Upper lobe of left lung (tissue), 6 donors: ENCODE measurements around the gene PRKCH. TPM values are rescaled to one million over a fixed set of nuclear protein-coding genes. Genes with fewer than 3 reads are reported as not detected.
"Not testable (repeated sequence)": the region's sequence is repeated elsewhere in the genome, so short reads cannot be mapped to it uniquely, and the experiment has no call there.

ENCODE experiments used
- ATAC-seq, 2 donors: fragments of 200-7000 bp; cut with Tn5 transposase; one replicate each; pipeline ENCODE4 v1.9.1; 2022; ENCODE audit warnings: mild to moderate bottlenecking in 2 of 2, moderate library complexity in 2 of 2; ENCODE audit not compliant: low FRiP score in 2 of 2
- DNase-seq, 2 donors: peaks; one replicate each; pipeline ENCODE4 v3.0.0-alpha.2; 2019 to 2020
- H3K27ac ChIP-seq, 4 donors: fragments of 200-600 bp; sonication (generic); one replicate each; pipeline ENCODE4 v1.5.1; 2016 to 2019
- H3K27me3 ChIP-seq, 4 donors: fragments of 200-600 bp; sonication (generic); one replicate each; pipeline ENCODE4 v1.5.1; 2017 to 2019
- H3K36me3 ChIP-seq, 4 donors: fragments of 200-600 bp; sonication (generic); one replicate each; pipeline ENCODE4 v1.5.1; 2016 to 2019
- H3K4me1 ChIP-seq, 4 donors: fragments of 200-600 bp; sonication (generic); one replicate each; pipeline ENCODE4 v1.5.1; 2018 to 2019
- H3K4me3 ChIP-seq, 4 donors: fragments of 200-600 bp; sonication (generic); one replicate each; pipeline ENCODE4 v1.5.1; 2017 to 2019; ENCODE audit warnings: mild to moderate bottlenecking in 2 of 4, moderate library complexity in 1 of 4
- H3K9me3 ChIP-seq, 4 donors: fragments of 200-600 bp; sonication (generic); one replicate each; pipeline ENCODE4 v1.5.1; 2018 to 2019
- EP300 ChIP-seq, 4 donors: sonication (generic); formaldehyde crosslinking; IDR thresholded peaks; one replicate each; pipeline ENCODE4 v1.5.1; 2017; ENCODE audit warnings: antibody characterized with exemption in 4 of 4, control low read depth in 2 of 4
- POLR2A ChIP-seq, 4 donors: fragments of 450-650 bp; IDR thresholded peaks; one replicate each; pipeline ENCODE4 v1.5.1; 2016 to 2017; ENCODE audit warnings: antibody characterized with exemption in 4 of 4, mild to moderate bottlenecking in 2 of 4
- POLR2AphosphoS5 ChIP-seq, 2 donors: sonication (generic); formaldehyde crosslinking; IDR thresholded peaks; one replicate each; pipeline ENCODE4 v1.5.1; 2017; ENCODE audit warnings: antibody characterized with exemption in 2 of 2
- WGBS, 2 donors: methylation state at CpG; one replicate each; pipeline ENCODE4 v1.1.5; 2017 to 2018; 5-methylcytosine and 5-hydroxymethylcytosine counted together
- total RNA-seq, 6 donors: library from RNA; depleted of rRNA in 4 of 6; stranded (reverse); fragments of >200 nt in 4 of 6; gene quantifications; one replicate each; pipeline versions ENCODE4 v1.1.0 to v1.2.1, GENCODE V29; 2016 to 2021
- TF ChIP-seq, protein P1 (sequence below), 6 experiments: fragments of 450-650 bp in 4 of 6; fragments of 200-600 bp in 2 of 6; sonication (generic) in 2 of 6; IDR thresholded peaks; one replicate each; pipeline ENCODE4 v1.5.1; 2016 to 2019; ENCODE audit warnings: antibody characterized with exemption in 6 of 6
- donor health status: DM: no; HTN: no; CAD: no; lungs with moderate emphysema.
- donor health status: DM: no; HTN: yes; CAD: no; lungs with severe emphysema.

PRKCH gene
- total RNA-seq, 6 donors from 2014 or later, result 54.0 to 102 (median 76.6) TPM

DNA sequence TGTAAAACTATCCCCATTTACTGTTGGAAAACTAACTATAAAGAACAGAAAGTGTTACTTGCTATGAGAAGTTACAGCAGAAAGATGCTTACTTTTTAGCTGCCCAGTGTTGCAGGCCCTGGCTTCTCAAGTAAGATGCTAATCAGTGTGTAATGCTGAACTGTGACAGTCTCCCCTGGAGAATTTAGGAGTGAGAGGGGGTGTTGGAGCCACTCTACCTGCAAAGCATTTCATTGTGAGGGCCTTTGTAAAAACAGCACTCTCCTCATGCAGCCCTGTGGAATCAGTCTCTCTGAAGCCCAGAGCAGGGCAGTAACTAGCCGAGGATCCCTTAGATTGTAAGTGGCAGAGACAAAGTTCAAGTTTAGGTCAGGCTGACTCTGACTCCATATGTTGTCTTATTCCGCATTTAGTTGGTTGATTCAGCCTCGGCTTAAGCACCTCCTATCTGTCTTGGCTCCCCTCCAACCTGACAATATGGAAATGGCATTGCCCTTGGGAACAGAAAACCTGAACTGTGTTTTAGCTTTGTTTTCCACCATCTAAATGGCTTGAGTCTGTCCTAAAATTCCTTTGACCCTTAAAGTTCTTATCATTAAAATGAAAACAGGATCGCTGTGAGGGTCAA lies 141.3 kb downstream of the PRKCH start:
- Histone ChIP-seq H3K36me3 (peaks cover under 1 to 31% (median 14%) of the 10 kb centered on the region in 4 donors), H3K27ac (peak overlapping the region in 1 of 4 donors; percentile 32), H3K4me3 (no peak overlapping the region), H3K9me3 (no peaks in the 10 kb centered on the region), H3K27me3 (no peaks in the 10 kb centered on the region), H3K4me1 (peaks cover 27 to 37% (median 29%) of the 10 kb centered on the region in 4 donors)
- DNase-seq, result no peak
- 72 to 80% methylated on average over 4 of the region's 4 CpGs for WGBS, 2 donors
- ATAC-seq, result no peak
- TF ChIP-seq POLR2AphosphoS5 (IDR thresholded peaks at IDR 0.05), result no peak
- no peak for TF ChIP-seq EP300 (IDR thresholded peaks at IDR 0.05)

DNA sequence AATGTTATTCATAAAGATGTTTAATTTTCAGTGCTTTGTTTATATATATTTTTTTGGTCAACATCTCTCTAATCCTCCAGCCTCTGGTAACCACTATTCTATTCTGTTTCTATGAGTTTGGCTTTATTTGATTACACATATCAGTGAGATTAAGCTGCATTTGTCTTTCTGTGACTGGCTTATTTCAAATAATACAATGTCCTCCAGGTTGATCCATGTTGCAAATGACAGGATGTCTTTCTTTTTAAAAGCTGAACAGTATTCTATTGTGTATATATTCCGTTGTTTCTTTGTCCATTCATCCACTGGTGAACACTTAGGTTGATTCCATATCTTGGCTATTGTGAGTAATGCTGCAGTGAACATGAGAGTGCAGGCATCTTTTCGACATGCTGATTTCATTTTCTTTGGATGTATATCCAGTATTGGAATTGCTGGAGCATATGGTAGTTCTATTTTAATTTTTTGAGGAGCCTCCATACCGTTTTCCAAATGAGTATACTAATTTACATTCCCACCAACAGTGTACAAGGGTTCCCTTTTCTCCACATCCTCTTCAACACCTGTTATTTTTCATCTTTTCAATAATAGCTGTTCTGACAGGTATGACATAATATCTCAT lies 142.4 kb downstream of the PRKCH start:
- Histone ChIP-seq H3K27ac (no peak overlapping the region), H3K4me1 (peaks cover 29 to 42% (median 32%) of the 10 kb centered on the region in 4 donors), H3K27me3 (no peaks in the 10 kb centered on the region), H3K9me3 (no peaks in the 10 kb centered on the region), H3K4me3 (no peak overlapping the region), H3K36me3 (peaks cover 0 to 20% (median 4%) of the 10 kb centered on the region in 4 donors)
- TF ChIP-seq POLR2AphosphoS5 (IDR thresholded peaks at IDR 0.05), result no peak
- TF ChIP-seq, protein P1, sequence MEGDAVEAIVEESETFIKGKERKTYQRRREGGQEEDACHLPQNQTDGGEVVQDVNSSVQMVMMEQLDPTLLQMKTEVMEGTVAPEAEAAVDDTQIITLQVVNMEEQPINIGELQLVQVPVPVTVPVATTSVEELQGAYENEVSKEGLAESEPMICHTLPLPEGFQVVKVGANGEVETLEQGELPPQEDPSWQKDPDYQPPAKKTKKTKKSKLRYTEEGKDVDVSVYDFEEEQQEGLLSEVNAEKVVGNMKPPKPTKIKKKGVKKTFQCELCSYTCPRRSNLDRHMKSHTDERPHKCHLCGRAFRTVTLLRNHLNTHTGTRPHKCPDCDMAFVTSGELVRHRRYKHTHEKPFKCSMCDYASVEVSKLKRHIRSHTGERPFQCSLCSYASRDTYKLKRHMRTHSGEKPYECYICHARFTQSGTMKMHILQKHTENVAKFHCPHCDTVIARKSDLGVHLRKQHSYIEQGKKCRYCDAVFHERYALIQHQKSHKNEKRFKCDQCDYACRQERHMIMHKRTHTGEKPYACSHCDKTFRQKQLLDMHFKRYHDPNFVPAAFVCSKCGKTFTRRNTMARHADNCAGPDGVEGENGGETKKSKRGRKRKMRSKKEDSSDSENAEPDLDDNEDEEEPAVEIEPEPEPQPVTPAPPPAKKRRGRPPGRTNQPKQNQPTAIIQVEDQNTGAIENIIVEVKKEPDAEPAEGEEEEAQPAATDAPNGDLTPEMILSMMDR (IDR thresholded peaks at IDR 0.05), result no peak
- no peak for TF ChIP-seq POLR2A (IDR thresholded peaks at IDR 0.05)
- no peak for TF ChIP-seq EP300 (IDR thresholded peaks at IDR 0.05)
- DNase-seq, result no peak
- no peak for ATAC-seq
- WGBS, 2 donors, result 85 to 89% methylated on average over 3 of the region's 3 CpGs

DNA sequence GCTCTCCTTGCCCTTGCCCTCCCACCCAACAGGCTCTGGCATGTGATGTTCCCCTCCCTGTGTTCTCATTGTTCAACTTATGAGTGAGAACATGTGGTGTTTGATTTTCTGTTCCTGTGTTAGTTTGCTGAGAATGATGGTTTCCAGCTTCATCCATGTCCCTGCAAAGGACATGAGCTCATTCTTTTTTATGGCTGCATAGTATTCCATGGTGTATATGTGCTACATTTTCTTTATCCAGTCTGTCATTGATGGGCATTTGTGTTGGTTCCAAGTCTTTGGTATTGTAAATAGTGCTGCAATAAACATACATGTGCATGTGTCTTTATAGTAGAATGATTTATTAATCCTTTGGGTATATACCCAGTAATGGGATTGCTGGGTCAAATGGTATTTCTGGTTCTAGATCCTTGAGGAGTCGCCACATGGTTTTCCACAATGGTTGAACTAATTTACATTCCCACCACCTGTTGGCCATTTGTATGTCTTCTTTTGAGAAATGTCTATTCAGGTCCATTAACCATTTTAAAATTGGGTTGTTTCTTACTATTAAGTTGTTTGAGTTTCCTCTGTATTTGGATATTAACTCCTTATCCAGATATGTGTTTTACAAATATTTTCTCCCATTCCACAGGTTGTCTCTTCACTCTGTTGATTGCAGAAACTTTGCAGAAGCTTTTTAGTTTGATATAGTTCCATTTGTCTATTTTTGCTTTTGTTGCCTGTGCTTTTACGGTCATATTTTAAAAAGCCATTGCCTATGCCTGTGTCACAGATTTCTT lies 143.4 kb downstream of the PRKCH start:
- H3K4me3 ChIP-seq, H3K9me3 ChIP-seq, H3K27me3 ChIP-seq, ATAC-seq, H3K27ac ChIP-seq, DNase-seq: not testable (repeated sequence)
- Histone ChIP-seq H3K36me3 (peaks cover 0 to 10% (median 0%) of the 10 kb centered on the region in 4 donors), H3K4me1 (peaks cover 29 to 42% (median 35%) of the 10 kb centered on the region in 4 donors)
- WGBS, 2 donors, result 98 to 100% methylated on average over 2 of the region's 2 CpGs

DNA sequence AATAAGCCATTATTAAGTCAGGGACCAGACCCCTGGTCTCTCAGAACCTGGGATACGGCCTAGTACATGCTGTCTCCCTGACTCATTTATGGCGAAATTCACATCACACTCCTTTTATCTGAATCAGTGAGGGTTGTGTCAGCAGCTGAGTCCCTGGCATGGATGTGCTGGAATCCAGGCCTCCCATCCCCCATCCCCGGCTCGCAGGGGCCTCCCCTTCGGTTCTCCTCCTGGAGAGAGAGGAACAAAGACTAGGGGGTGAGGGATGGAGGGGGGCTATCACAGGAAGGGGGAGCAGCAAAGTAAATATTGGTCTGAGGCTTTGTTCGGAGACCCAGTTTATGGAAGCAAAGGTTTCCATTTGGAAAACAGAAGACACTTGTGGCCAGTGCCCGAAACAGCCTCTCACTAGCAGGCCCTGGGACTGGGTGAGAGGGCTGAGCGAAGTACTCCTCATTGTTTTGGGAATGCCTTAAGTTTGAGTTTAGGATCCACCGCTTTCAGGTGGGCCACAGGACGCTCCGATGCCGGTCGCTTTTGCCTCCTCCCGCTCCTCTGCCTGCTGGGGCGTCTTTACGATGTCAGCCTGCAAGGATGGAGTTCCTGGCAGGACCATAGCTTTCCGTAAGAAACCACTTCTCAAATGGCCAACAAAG lies 145.0 kb downstream of the PRKCH start:
- Histone ChIP-seq H3K27me3 (no peaks in the 10 kb centered on the region), H3K4me3 (no peak overlapping the region), H3K4me1 (peaks cover 37 to 54% (median 48%) of the 10 kb centered on the region in 4 donors), H3K27ac (peak overlapping the region; percentile 38 to 75 (median 58)), H3K36me3 (no peaks in the 10 kb centered on the region), H3K9me3 (no peaks in the 10 kb centered on the region)
- peak; percentile 70 to 73 for ATAC-seq
- DNase-seq, result peak; percentile 46 to 55
- TF ChIP-seq, protein P1 (IDR thresholded peaks at IDR 0.05), result no peak
- no peak for TF ChIP-seq POLR2A (IDR thresholded peaks at IDR 0.05)
- TF ChIP-seq EP300 (IDR thresholded peaks at IDR 0.05), result peak; percentile 49 to 96 (median 88)
- peak; percentile 83 to 92 for TF ChIP-seq POLR2AphosphoS5 (IDR thresholded peaks at IDR 0.05)
- 67 to 85% methylated on average over 16 to 17 of the region's 17 CpGs for WGBS, 2 donors

DNA sequence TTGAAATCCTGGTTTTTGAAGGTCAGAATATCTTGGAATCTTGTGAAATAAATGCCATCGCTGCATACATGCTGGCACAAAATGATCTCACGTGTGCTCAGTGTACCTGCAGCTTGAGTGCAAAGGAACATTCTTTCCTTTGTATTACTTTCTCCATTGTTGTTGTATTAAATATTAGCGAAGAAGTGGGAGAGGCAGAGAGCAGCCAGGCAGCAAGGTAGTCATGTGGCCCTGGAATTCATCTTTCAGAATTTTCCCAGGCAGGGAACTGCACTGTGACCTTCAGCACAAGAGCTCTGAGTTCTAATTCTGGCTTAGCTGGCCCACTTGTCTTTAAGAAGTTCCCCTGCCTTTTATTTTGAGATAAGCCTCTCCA lies 145.5 kb downstream of the PRKCH start:
- H3K27ac ChIP-seq, result peak overlapping the region; percentile 38 to 75 (median 58)
- no peak overlapping the region for H3K4me3 ChIP-seq
- no peaks in the 10 kb centered on the region for H3K27me3 ChIP-seq
- WGBS, 2 donors, result 87 to 95% methylated on average over 3 of the region's 3 CpGs
- H3K4me1 ChIP-seq, result peaks cover 37 to 57% (median 48%) of the 10 kb centered on the region in 4 donors
- TF ChIP-seq POLR2A (IDR thresholded peaks at IDR 0.05) (no peak), POLR2AphosphoS5 (IDR thresholded peaks at IDR 0.05) (no peak), EP300 (IDR thresholded peaks at IDR 0.05) (no peak)
- TF ChIP-seq, protein P1 (IDR thresholded peaks at IDR 0.05), result no peak
- no peaks in the 10 kb centered on the region for H3K36me3 ChIP-seq
- no peaks in the 10 kb centered on the region for H3K9me3 ChIP-seq
- ATAC-seq (no peak), DNase-seq (no peak)
